GM19395 (cell line): Measurements from ENCODE around the gene PTPN9.
"Not testable (repeated sequence)": the region's sequence is repeated elsewhere in the genome, so short reads cannot be mapped to it uniquely, and the experiment has no call there.

Source experiments
- ATAC-seq: cut with Tn5 transposase; IDR thresholded peaks from one replicate; pipeline ENCODE4 v1.9.1; 2021; ENCODE audit warnings: mild to moderate bottlenecking, moderate library complexity; ENCODE audit not compliant: unreplicated experiment

The PTPN9 gene

DNA sequence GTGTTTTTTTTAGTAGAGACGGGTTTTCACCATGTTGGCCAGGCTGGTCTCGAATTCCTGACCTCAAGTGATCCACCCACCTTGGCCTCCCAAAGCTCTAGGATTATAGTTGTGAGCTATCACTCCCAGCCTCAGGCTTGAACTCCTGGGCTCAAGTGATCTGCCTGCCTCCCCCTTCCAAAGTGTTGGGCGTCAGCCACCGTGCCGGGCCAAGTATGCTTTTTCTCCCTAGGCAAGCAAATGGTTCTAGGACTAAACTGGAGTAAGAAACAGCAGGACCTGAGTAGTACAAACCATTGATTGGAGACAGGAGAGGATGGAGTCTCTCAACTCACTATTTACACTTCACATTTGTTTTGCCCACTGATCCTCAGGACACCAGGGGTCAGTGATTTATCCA is 4.6 kb upstream of the PTPN9 start:
- ATAC-seq, result no peak

DNA sequence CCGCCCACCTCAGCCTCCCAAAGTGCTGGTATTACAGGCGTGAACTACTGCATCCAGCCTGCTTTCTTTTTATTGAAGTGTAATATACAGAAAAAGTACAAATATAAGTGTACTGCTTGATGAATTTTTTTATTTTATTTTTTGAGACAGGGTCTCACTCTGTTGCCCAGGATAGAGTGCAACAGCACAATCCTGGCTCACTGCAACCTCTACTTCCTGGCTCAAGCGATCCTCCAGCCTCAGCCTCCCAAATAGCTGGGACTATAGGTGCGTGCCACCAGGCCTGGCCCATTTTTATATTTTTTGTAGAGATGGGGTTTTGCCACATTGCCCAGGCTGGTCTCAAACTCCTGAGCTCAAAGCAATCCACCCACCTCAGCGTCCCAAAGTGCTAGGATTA is 3.8 kb upstream of the PTPN9 start:
- not testable (repeated sequence) for ATAC-seq

DNA sequence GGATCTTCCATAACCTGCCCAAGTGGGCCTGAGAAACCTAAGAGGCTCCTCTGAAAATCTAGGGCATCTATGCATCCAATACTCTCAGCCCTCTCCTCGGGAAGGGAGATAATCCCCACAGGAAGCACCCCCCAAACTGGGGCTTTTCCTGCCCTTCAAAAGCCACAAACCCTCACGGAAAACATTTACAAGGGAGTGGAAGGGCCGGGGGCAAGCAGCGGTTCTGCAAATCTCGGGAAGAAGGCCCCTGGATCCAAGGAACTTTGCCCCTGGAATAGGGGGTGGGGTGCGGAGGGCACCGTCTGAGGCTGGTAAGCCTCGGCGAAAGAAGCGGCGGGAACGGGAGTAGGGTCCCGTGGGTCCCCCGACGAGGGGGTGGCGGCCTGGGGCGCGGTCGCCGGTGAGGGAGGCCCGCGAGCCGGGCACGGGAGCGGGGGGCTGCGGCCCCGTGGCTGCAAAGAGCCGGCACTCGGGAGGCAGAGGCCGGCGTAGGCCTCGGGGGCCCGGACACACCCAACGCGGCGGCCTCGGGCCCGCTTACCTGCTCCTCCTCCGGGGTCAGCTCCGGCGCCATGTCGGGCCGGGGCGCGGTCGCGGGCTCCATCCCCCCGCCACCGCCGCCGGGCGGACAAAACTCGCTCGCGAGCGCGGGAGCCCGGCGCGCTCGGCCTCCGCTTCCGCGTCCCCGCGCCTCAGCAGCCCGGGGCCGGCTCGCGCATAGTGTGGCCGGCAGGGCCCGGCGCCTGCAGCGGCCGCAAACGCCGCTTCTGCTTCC is 755 bp downstream of the PTPN9 start:
- ATAC-seq, result peak; percentile 40

DNA sequence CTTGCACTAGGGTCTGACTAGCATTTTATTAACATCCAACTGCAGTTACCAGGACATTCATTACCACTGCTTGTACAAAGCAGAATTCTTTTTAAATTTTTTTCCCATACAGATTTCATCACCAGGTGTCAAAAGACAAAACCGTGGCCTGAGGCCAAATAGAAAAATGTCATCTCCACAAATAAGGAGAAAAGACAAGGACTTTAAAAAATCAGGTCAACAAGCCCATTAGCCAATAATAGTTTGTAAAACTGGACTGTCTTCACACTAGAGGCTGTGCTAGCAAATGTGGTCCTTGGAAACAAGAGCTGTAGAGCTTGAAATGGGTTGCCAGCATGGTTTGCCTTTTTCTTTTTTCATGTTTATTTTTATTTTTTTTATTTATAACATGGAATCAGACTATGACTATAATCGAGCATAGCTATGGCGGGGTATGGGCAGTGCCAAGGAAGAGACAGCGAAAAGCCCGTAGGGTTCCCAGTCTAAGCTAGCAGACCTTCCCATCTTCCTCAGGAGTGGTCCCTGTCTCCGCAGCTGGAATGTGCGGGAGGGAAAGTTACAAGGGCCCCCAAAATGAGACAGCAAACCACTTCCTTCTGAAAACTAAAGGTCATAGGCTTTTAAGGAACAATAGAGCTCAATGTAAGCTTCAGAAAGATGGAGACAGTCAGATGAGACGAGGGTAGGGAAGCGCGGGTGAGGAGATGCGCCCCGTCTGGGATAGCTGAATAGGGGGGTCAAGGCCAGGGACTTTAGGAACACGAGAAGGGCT is 1.5 kb downstream of the PTPN9 start:
- ATAC-seq, result no peak

DNA sequence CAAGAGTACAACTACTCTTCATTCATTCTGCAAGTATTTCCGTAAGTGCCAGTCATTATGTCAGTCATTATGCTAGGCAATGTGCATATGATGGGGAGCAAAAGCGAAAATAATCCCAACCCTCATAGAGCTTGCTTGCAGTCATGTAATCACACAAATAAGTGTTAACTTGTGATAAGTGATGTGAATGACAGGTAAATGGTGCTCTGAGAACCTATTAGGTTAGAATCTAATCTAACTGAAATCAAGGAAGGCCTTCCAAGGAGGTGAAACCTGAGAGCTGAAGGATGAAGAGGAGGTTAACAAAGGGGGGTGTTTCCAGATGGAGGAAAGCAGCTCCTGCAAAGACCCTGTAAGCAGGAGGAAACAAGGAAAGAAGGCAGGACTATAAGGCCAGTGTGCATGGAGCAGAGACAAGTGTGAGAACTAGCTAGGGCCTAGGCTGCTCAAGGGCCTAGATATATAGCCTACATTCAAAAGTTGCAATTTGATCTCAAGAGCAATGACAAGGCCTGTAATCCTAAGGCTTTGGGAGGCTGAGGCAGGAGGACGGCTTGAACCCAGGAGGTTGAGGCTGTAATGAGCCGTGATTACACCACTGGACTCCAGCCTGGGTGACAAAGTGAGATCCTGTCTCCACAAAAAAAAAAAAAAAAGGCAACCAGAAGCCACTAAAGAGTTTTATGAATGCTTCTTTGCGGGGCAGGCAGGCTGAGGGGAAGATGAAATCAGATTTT is 5.3 kb downstream of the PTPN9 start:
- no peak for ATAC-seq

DNA sequence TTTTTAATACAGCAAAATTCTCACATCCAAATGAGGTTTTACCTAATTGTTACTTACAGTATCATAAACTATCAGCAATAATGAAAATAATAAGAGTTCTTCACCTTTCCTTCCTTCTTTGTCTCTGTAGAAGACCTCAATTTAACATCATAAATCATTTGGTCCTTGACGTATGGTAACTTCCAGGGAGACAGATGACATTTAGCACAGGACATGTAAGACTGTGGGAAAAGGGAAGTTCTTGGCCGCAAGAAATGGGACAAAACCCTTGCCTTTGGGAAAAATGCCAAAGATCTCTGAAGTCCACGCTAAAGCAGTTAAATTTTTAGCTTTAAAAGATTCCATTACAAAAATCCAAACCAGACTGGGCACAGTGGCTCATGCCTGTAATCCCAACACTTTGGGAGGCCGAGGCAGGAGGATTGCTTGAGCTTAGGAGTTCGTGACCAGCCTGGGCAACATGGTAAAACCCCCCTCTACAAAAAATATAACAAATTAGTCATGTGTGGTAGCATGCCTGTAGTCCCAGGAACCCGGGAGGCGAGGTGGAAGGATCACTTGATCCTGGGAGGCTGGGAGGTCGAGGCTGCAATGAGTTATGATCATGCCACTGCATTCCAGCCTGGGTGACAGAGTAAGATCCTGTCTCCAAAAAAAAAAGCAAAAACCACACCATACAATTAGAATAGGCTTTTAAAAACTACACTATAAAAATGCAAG is 8.8 kb downstream of the PTPN9 start:
- ATAC-seq, result no peak

DNA sequence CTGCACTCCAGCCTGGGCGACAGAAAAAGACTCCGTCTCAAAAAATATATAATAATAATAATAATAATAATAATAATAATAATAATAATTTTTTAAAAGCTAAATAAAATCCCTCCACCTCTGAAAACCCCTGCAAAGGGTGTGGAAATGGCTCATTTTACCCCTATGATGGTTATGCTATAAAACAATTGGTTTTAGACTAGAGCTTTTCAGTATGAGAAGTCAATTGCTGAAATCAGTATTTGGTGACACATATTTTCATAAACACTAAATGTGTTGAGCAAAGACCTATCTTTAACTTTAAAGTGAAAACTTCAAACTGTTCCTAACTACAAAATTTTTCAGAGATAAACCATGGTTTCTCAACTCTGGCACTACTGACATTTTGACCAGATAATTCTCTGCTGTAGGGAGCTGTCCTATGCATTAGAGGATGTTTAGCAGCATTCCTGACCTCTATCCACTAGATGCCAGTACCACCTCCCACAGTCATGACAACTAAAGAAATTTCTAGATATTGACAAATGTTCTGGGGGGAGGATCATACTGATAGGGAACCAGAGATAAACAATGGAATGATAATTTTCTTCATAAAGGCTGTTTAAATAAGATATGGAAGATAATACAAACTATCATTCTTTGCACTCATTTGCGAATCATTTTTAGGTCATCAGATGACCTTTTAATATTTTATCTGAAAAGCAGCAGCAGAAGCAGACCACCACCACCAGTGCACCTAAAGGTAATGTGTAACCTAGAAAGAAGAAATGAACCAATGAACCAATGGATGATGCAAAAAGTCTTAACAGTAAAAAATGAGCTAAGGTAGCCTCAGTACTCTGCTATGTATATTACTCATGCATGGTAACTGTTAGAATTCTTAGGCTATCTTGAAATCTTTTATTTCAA is 13.8 kb downstream of the PTPN9 start:
- no peak for ATAC-seq

DNA sequence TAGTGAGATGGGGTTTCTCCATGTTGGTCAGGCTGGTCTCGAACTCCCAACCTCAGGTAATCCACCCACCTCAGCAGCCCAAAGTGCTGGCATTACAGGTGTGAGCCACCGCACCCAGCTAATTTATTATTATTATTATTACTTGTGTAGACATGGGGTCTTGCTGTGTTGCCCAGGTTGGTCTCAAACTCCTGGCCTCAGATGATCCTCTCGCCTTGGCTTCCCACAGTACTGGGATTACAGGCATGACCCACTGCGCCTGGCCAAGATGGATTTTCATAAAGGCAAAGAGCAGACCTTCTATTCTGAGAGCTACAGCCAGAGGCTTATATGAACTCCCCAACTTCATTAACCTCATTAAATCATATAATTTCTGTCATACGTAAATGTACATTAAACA is 17.2 kb downstream of the PTPN9 start:
- ATAC-seq, result no peak

DNA sequence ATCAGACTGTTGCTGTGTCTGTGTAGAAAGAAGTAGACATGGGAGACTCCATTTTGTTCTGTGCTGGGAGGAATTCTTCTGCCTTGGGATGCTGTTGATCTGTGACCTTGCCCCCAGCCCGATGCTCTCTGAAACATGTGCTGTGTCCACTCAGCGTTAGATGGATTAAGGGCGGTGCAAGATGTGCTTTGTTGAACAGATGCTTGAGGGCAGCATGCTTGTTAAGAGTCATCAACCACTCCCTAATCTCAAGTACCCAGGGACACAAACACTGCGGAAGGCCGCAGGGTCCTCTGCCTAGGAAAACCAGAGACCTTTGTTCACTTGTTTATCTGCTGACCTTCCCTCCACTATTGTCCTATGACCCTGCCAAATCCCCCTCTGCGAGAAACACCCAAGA is 19.8 kb downstream of the PTPN9 start:
- not testable (repeated sequence) for ATAC-seq

DNA sequence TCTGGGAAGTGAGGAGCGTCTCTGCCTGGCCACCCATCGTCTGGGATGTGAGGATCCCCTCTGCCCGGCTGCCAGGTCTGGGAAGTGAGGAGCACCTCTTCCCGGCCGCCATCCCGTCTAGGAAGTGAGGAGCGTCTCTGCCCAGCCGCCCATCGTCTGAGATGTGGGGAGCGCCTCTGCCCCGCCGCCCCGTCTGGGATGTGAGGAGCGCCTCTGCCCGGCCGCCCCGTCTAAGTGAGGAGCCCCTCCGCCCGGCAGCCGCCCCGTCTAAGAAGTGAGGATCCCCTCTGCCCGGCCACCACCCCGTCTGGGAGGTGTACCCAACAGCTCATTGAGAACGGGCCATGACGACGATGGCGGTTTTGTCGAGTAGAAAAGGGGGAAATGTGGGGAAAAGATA is 20.2 kb downstream of the PTPN9 start:
- ATAC-seq, result not testable (repeated sequence)

DNA sequence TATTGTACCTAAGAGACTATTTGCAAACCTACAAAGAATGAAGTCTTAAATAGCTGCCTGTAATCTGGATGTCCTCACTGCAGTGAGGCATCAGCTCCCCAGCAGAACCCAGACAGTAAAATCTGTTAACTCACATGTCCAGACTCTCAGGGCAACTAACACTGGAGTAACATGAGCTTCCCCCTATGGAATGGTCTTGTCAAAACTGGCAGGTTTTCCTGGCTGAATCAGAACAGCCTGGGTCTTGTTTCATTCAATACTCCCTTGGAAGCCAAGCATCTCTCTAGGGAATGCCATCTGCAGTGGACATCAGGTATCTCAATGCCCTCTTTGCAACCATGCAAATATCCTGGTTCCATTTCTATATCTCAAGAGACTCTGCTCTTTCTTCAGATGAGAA is 24.4 kb downstream of the PTPN9 start:
- ATAC-seq, result no peak

DNA sequence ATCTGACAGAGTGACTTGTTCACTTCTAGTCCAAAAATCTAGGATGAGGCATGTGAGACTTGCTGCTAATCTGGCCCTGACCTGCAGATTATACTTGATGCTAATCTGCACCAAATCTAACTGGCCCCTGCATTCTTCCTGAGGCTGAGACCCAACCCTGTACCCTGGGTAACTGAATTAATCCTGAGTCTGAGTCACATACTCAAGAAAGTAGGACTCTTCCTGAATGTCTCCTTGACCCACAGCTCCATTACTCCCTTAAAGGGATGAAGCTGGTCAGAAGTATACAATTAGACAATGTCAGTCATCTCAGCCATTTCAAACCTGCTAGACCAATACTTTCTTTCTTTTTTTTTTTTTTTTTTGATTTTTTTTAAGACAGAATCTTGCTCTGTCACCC is 25.5 kb downstream of the PTPN9 start:
- no peak for ATAC-seq

DNA sequence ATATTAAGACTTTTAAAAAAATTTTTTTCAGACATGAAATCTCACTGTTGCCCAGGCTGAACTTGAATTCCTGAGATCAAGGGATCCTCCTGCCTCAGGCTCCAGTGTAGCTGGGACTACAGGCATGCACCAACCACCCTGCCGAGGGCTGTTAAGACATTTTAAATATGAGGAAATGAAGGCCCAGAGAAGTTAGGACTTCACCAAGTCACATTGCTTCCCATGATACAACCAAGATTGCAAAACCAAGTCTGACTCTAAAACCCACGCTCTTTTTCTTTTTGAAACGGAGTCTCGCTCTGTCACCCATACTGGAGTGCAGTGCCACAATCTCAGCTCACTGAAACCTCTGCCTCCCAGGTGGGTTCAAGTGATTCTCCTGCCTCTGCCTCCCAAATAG is 28.0 kb downstream of the PTPN9 start:
- ATAC-seq, result no peak

DNA sequence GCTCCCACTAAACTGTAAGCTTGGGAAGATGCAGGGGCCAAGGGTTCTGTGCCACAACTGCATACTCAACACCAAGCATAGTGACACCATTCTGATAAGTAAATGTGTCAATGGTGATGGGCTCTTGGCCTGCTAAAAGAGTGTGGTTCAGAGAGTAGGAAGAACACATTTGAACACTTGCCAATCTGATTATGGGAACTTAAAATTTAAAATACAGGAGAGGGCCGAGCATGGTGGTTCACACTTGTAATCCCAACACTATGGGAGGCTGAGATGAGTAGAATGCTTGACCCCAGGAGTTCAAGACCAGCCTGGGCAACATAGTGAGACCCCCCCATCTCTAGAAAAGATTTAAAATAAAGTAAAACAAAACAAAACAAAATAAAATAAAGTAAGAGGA is 34.1 kb downstream of the PTPN9 start:
- ATAC-seq, result no peak

DNA sequence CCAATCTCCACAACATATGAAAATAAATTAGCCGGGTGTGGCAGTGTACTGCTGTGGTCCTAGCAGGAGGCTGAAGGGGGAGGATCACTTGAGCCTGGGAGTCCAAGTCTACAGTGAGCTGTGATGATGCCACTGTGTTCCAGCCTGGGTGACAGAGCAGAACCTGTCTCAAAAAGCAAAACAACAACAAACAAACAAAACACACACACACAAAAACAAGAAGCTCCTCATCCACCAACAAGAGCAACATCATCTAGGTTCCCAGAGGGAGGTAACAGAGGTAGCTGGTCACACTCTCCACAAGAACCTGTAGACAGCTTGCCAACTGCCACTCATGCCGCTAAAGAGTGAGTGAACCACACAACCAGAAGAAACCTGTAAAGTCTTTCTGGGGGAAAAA is 34.8 kb downstream of the PTPN9 start:
- ATAC-seq, result no peak

DNA sequence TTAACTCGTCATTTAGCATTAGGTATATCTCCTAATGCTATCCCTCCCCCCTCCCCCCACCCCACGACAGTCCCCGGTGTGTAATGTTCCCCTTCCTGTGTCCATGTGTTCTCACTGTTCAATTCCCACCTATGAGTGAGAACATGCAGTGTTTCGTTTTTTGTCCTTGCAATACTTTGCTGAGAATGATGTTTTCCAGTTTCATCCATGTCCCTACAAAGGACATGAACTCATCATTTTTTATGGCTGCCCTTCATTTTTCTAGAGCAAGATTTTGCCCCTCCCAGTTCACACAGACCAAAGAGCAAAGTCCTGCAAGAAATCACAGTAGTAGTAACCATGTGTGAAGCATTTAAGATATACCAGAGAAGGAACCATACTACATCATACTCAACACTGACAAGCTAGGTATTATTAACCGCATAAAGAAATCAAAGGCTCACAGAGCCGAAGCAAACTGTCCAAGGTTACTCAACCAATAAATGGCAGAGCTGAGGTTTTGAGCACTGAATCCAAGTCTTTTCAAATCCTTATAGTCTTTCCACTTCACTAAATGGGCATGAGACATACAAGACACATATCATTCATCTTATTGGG is 36.1 kb downstream of the PTPN9 start:
- ATAC-seq, result not testable (repeated sequence)

DNA sequence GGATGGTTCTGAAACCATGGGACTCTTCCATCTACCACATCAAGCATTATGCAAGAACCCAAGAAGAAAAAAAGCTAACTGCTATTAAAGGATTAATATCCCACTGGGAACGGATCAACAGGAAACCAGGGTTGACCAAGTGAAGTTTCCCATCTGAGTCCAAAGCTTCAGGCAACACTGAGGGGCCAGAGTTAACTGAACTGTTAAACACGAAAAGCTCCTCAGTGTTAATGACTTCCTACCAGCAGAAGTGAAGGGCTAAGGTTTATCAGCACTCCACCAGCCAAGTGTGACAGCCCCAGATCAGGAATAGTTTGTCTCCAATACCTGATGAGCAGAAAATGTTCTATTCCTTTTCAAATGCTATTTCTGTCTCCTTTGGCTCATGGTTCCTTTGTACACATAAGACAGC is 36.7 kb downstream of the PTPN9 start:
- ATAC-seq, result no peak

DNA sequence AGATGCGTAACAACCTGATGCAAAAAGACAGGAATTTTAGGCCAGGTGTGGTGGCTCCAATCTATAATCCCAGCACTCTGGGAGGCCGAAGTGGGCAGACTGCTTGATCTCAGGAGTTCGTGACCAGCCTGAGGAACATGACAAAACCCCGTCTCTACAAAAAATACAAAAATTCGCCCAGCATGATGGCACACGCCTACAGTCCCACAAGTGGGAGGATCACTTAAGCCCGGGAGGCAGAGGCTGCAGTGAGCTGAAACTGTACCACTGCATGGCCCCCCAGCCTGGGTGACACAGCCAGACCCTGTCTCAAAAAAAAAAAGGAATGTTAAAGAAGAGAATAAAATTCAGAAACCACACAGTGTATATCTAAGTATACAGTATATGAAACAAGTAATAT is 40.7 kb downstream of the PTPN9 start:
- no peak for ATAC-seq

DNA sequence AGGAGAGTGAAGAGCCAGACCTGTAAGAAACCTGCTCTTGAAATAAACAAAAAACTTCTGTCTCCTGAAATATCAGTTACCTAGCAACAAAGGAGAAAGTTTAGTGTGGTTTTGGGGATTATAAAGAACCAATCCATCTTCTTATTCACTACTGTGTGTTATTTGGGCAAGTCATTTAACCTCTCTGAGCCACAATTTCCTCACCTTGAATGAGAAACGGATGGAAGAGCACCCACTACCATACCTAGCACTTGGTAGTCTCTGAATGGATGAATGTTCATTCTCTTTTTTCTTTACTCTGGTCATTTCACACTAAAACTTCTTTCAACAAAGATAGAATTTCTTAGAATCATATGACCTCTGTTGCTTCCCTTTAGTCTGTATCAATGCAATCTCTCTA is 45.2 kb downstream of the PTPN9 start:
- ATAC-seq, result no peak
